HG03558 (cell line): ENCODE measurements around the gene APLP2.
"Not testable (repeated sequence)": the region's sequence is repeated elsewhere in the genome, so short reads cannot be mapped to it uniquely, and the experiment has no call there.

Experiments
- ATAC-seq: cut with Tn5 transposase; IDR thresholded peaks from one replicate; pipeline ENCODE4 v1.9.1; 2021; ENCODE audit warnings: moderate number of reproducible peaks; ENCODE audit not compliant: unreplicated experiment; ENCODE audit errors: extremely low read depth

Gene APLP2

GRCh38 chr11:130163346-130164220 is 93.9 kb downstream of the APLP2 start:
- no peak for ATAC-seq

- no peak for ATAC-seq
Measured at GRCh38 chr11:130164221-130164570, 94.5 kb downstream of the APLP2 start.

GRCh38 chr11:130165601-130166456 is 96.1 kb downstream of the APLP2 start:
- ATAC-seq = no peak

GRCh38 chr11:130166457-130166784 is 96.7 kb downstream of the APLP2 start:
- ATAC-seq = no peak

- ATAC-seq = no peak
Measured at GRCh38 chr11:130167146-130167545, 97.5 kb downstream of the APLP2 start.

- ATAC-seq = no peak
Measured at GRCh38 chr11:130168105-130168504, 98.4 kb downstream of the APLP2 start.

GRCh38 chr11:130170345-130170744 is 100.7 kb downstream of the APLP2 start:
- ATAC-seq = no peak

GRCh38 chr11:130171534-130171933 is 101.8 kb downstream of the APLP2 start:
- ATAC-seq = no peak

GRCh38 chr11:130172001-130172400 is 102.3 kb downstream of the APLP2 start:
- ATAC-seq = not testable (repeated sequence)

GRCh38 chr11:130174642-130175041 is 104.9 kb downstream of the APLP2 start:
- no peak for ATAC-seq

- no peak for ATAC-seq
Measured at GRCh38 chr11:130175898-130176297, 106.2 kb downstream of the APLP2 start.

- ATAC-seq = no peak
Measured at GRCh38 chr11:130177782-130178181, 108.1 kb downstream of the APLP2 start.

GRCh38 chr11:130178441-130179339 is 109.0 kb downstream of the APLP2 start:
- no peak for ATAC-seq

- ATAC-seq = no peak
Measured at GRCh38 chr11:130179396-130180306, 110.0 kb downstream of the APLP2 start.

- ATAC-seq = no peak
Measured at GRCh38 chr11:130180491-130180890, 110.8 kb downstream of the APLP2 start.

GRCh38 chr11:130180896-130181294 is 111.2 kb downstream of the APLP2 start:
- ATAC-seq = no peak

- no peak for ATAC-seq
Measured at GRCh38 chr11:130181295-130182272, 111.9 kb downstream of the APLP2 start.

GRCh38 chr11:130183878-130184610 is 114.3 kb downstream of the APLP2 start:
- no peak for ATAC-seq
